Liver (tissue), 9 donors: ENCODE data around the gene KCNMA1. TPM values are rescaled to one million over a fixed set of nuclear protein-coding genes. Genes with fewer than 3 reads are reported as not detected.

Experiments
- DNase-seq: peaks from one replicate; pipeline ENCODE4 v3.0.0-alpha.2; 2017; ENCODE audit warnings: low spot score
- H3K27ac ChIP-seq, 2 donors: one replicate each; pipeline ENCODE4 v1.7.0; 2013; ENCODE audit warnings: inconsistent platforms in 2 of 2, low read length in 2 of 2, control low read depth in 1 of 2, low read depth in 1 of 2, mild to moderate bottlenecking in 1 of 2
- H3K27me3 ChIP-seq, 4 donors: one replicate each; pipeline versions ENCODE4 v1.6.1 to v1.7.0; 2013; ENCODE audit warnings: low read length in 3 of 4, inconsistent platforms in 1 of 4, mild to moderate bottlenecking in 1 of 4, moderate library complexity in 1 of 4; ENCODE audit not compliant: control insufficient read depth in 4 of 4, insufficient read depth in 4 of 4
- H3K36me3 ChIP-seq, 4 donors: one replicate each; pipeline versions ENCODE4 v1.6.1 to v1.7.0; 2013; ENCODE audit warnings: low read length in 3 of 4, mild to moderate bottlenecking in 3 of 4, low read depth in 1 of 4, moderate library complexity in 1 of 4; ENCODE audit not compliant: control insufficient read depth in 4 of 4, insufficient read depth in 3 of 4
- H3K4me1 ChIP-seq, 4 donors: one replicate each; pipeline versions ENCODE4 v1.6.1 to v1.7.0; 2013; ENCODE audit warnings: low read length in 3 of 4, mild to moderate bottlenecking in 3 of 4, moderate library complexity in 1 of 4; ENCODE audit not compliant: control insufficient read depth in 4 of 4, insufficient read depth in 4 of 4
- H3K4me3 ChIP-seq, 3 donors: one replicate each; pipeline versions ENCODE4 v1.6.1 to v1.7.0; 2013; ENCODE audit warnings: low read length in 3 of 3, control low read depth in 1 of 3, low read depth in 1 of 3, mild to moderate bottlenecking in 1 of 3
- H3K9ac ChIP-seq, 2 donors: one replicate each; pipeline ENCODE4 v1.7.0; 2013; ENCODE audit warnings: low read length in 2 of 2, mild to moderate bottlenecking in 2 of 2, moderate library complexity in 2 of 2, control low read depth in 1 of 2, low read depth in 1 of 2
- H3K9me3 ChIP-seq, 4 donors: one replicate each; pipeline versions ENCODE4 v1.6.1 to v1.7.0; 2013; ENCODE audit warnings: low read length in 3 of 4; ENCODE audit not compliant: control insufficient read depth in 4 of 4
- ATF3 ChIP-seq: IDR thresholded peaks from 2 replicates; pipeline ENCODE4 v1.6.1; 2016; ENCODE audit warnings: antibody characterized with exemption
- EGR1 ChIP-seq, 2 donors: IDR thresholded peaks; 2 replicates each; pipeline ENCODE4 v1.6.1; 2016 to 2018; ENCODE audit warnings: antibody characterized with exemption in 2 of 2, low read depth in 2 of 2
- FOXA1 ChIP-seq: IDR thresholded peaks from 2 replicates; pipeline ENCODE4 v1.6.1; 2016; ENCODE audit warnings: antibody characterized with exemption
- FOXA2 ChIP-seq: IDR thresholded peaks from 2 replicates; pipeline ENCODE4 v1.6.1; 2016; ENCODE audit warnings: antibody characterized with exemption
- GABPA ChIP-seq, 2 donors: IDR thresholded peaks in 1 of 2; conservative IDR thresholded peaks in 1 of 2; 2 replicates each; pipeline ENCODE4 v1.6.1; 2016; ENCODE audit warnings: antibody characterized with exemption in 2 of 2, mild to moderate bottlenecking in 1 of 2, moderate library complexity in 1 of 2
- HNF4A ChIP-seq, 2 donors: conservative IDR thresholded peaks; 2 replicates each; pipeline ENCODE4 v1.6.1; 2016; ENCODE audit warnings: antibody characterized with exemption in 2 of 2, mild to moderate bottlenecking in 2 of 2
- HNF4G ChIP-seq: IDR thresholded peaks from 2 replicates; pipeline ENCODE4 v1.6.1; 2016; ENCODE audit warnings: antibody characterized with exemption
- JUND ChIP-seq, 2 donors: IDR thresholded peaks; 2 replicates each; pipeline ENCODE4 v1.6.1; 2016; ENCODE audit warnings: antibody characterized with exemption in 2 of 2
- MAX ChIP-seq: IDR thresholded peaks from 2 replicates; pipeline ENCODE4 v1.6.1; 2016; ENCODE audit warnings: antibody characterized with exemption
- NR2F2 ChIP-seq: IDR thresholded peaks from 2 replicates; pipeline ENCODE4 v1.6.1; 2016; ENCODE audit warnings: antibody characterized with exemption
- RAD21 ChIP-seq, 2 donors: IDR thresholded peaks; 2 replicates each; pipeline ENCODE4 v1.6.1; 2016; ENCODE audit warnings: antibody characterized with exemption in 2 of 2, mild to moderate bottlenecking in 2 of 2
- RXRA ChIP-seq, 2 donors: IDR thresholded peaks; 2 replicates each; pipeline ENCODE4 v1.6.1; 2017 to 2018; ENCODE audit warnings: antibody characterized with exemption in 2 of 2, mild to moderate bottlenecking in 1 of 2
- SP1 ChIP-seq: IDR thresholded peaks from 2 replicates; pipeline ENCODE4 v1.6.1; 2018; ENCODE audit warnings: antibody characterized with exemption, mild to moderate bottlenecking
- TAF1 ChIP-seq: conservative IDR thresholded peaks from 2 replicates; pipeline ENCODE4 v1.6.1; 2016; ENCODE audit warnings: antibody characterized with exemption, mild to moderate bottlenecking
- YY1 ChIP-seq: IDR thresholded peaks from 2 replicates; pipeline ENCODE4 v1.6.1; 2016; ENCODE audit warnings: antibody characterized with exemption, mild to moderate bottlenecking
- ZBTB33 ChIP-seq: IDR thresholded peaks from 2 replicates; pipeline ENCODE4 v1.6.1; 2016; ENCODE audit warnings: antibody characterized with exemption
- WGBS: extraction: QIAGEN DNeasy Blood & Tissue Kit; methylation state at CpG from one replicate; pipeline ENCODE4 v1.1.7; 2013; 5-methylcytosine and 5-hydroxymethylcytosine counted together
- polyA plus RNA-seq, 2 donors: library from polyadenylated mRNA; stranded (reverse) in 1 of 2; unstranded in 1 of 2; fragments of 200-250 nt in 1 of 2; fragments of >200 nt in 1 of 2; fragmentation: Nextera tagmentation in 1 of 2; extraction: Ambion mirVana in 1 of 2; gene quantifications; one replicate each; pipeline versions ENCODE4 v1.2.1 to v1.2.3, GENCODE V29; 2013 to 2015
- total RNA-seq, 2 donors: library from RNA; depleted of rRNA; stranded (reverse); fragments of >200 nt; gene quantifications; one replicate each; pipeline ENCODE4 v1.2.3, GENCODE V29; 2014
- TF ChIP-seq, protein P1 (sequence below): IDR thresholded peaks from 2 replicates; pipeline ENCODE4 v1.6.1; 2016; ENCODE audit warnings: antibody characterized with exemption, mild to moderate bottlenecking
- TF ChIP-seq, protein P2 (sequence below): fragments of 150-350 bp; IDR thresholded peaks from 2 replicates; pipeline ENCODE4 v1.5.1; 2017; ENCODE audit warnings: improper control_type of control experiment, low read depth, low read length; ENCODE audit not compliant: missing input control
- donor health status: healthy.
- donor health status: healthy.
- donor health status: healthy.
- donor health status: healthy.
- donor health status: healthy.

Gene KCNMA1
- total and polyA plus RNA-seq, 4 donors, result 2.5 to 9.7 (median 4.7) TPM

DNA sequence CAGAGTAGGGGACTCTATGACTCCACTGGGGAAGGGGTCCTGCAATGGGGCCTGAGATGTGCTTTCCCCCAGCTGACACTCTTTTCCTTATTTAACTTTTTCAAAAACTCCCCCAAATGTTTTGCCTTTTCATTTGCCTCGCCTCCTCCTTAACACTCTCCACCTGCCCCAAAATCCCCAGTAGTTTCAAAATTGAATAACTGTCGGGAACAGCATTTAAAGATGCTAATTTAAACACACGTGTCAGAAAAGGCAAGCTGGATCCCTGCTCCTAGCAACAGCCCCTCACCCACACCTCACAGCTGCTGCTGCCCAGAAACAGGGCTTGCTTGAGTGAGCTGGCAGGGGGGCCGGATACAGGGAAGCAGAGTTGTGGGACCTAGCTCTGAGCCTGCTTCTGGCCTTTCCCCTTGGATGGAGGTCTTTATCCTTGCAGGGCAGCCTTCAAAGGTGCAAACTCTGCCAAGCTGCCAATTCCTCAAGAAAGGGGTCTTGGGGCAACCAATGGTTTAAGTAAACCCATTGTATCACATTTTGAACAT lies 115.3 kb downstream of the KCNMA1 start:
- no peak for DNase-seq
- WGBS, result 92% methylated on average over 4 of the region's 4 CpGs
- Histone ChIP-seq H3K4me1 (no peaks in the 10 kb centered on the region), H3K27me3 (no peaks in the 10 kb centered on the region), H3K9me3 (no peaks in the 10 kb centered on the region), H3K4me3 (no peak overlapping the region), H3K9ac (no peak overlapping the region), H3K36me3 (no peaks in the 10 kb centered on the region), H3K27ac (no peak overlapping the region)
- TF ChIP-seq, protein P1, sequence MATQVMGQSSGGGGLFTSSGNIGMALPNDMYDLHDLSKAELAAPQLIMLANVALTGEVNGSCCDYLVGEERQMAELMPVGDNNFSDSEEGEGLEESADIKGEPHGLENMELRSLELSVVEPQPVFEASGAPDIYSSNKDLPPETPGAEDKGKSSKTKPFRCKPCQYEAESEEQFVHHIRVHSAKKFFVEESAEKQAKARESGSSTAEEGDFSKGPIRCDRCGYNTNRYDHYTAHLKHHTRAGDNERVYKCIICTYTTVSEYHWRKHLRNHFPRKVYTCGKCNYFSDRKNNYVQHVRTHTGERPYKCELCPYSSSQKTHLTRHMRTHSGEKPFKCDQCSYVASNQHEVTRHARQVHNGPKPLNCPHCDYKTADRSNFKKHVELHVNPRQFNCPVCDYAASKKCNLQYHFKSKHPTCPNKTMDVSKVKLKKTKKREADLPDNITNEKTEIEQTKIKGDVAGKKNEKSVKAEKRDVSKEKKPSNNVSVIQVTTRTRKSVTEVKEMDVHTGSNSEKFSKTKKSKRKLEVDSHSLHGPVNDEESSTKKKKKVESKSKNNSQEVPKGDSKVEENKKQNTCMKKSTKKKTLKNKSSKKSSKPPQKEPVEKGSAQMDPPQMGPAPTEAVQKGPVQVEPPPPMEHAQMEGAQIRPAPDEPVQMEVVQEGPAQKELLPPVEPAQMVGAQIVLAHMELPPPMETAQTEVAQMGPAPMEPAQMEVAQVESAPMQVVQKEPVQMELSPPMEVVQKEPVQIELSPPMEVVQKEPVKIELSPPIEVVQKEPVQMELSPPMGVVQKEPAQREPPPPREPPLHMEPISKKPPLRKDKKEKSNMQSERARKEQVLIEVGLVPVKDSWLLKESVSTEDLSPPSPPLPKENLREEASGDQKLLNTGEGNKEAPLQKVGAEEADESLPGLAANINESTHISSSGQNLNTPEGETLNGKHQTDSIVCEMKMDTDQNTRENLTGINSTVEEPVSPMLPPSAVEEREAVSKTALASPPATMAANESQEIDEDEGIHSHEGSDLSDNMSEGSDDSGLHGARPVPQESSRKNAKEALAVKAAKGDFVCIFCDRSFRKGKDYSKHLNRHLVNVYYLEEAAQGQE, result no peak
- TF ChIP-seq FOXA2, result no peak
- no peak for TF ChIP-seq GABPA (IDR thresholded peaks at IDR 0.05 in 1 of 2, conservative IDR thresholded peaks at IDR 0.05 in 1 of 2)
- TF ChIP-seq ZBTB33, result no peak
- TF ChIP-seq, protein P2, sequence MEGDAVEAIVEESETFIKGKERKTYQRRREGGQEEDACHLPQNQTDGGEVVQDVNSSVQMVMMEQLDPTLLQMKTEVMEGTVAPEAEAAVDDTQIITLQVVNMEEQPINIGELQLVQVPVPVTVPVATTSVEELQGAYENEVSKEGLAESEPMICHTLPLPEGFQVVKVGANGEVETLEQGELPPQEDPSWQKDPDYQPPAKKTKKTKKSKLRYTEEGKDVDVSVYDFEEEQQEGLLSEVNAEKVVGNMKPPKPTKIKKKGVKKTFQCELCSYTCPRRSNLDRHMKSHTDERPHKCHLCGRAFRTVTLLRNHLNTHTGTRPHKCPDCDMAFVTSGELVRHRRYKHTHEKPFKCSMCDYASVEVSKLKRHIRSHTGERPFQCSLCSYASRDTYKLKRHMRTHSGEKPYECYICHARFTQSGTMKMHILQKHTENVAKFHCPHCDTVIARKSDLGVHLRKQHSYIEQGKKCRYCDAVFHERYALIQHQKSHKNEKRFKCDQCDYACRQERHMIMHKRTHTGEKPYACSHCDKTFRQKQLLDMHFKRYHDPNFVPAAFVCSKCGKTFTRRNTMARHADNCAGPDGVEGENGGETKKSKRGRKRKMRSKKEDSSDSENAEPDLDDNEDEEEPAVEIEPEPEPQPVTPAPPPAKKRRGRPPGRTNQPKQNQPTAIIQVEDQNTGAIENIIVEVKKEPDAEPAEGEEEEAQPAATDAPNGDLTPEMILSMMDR, result no peak
- no peak for TF ChIP-seq HNF4A (conservative IDR thresholded peaks at IDR 0.05)
- no peak for TF ChIP-seq MAX
- TF ChIP-seq RAD21 (IDR thresholded peaks at IDR 0.05), result no peak
- no peak for TF ChIP-seq SP1
- no peak for TF ChIP-seq FOXA1
- no peak for TF ChIP-seq TAF1
- no peak for TF ChIP-seq ATF3

DNA sequence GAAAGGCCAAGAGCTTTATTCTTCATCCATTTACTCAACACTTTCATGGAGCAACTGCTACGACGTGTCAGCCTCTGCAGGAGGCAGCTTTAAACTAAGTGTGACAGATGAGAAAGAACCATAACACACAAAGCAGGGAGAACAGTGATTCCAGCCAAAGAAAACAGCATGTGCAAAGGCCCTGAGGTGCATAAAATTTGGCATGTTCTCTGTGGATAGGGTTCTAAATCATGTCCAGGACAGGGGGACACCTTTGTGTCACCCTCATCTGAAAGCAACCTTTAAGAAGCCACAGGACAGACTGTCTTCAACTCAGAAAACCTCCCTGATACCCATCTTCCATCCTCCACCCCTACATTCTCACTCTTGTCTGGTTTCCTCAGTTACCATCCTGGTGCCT lies 116.6 kb downstream of the KCNMA1 start:
- no peak for DNase-seq
- H3K4me3 ChIP-seq, result no peak overlapping the region
- no peaks in the 10 kb centered on the region for H3K9me3 ChIP-seq
- 94% methylated on average over 2 of the region's 2 CpGs for WGBS
- H3K27me3 ChIP-seq, result no peaks in the 10 kb centered on the region
- H3K4me1 ChIP-seq, result no peaks in the 10 kb centered on the region
- no peak overlapping the region for H3K9ac ChIP-seq
- no peaks in the 10 kb centered on the region for H3K36me3 ChIP-seq
- no peak overlapping the region for H3K27ac ChIP-seq
- TF ChIP-seq ZBTB33 (no peak), HNF4A (conservative IDR thresholded peaks at IDR 0.05) (no peak), FOXA2 (no peak), NR2F2 (no peak), ATF3 (no peak), YY1 (no peak), RXRA (IDR thresholded peaks at IDR 0.05) (no peak), JUND (IDR thresholded peaks at IDR 0.05) (no peak), HNF4G (no peak), TAF1 (no peak), GABPA (IDR thresholded peaks at IDR 0.05 in 1 of 2, conservative IDR thresholded peaks at IDR 0.05 in 1 of 2) (no peak), EGR1 (IDR thresholded peaks at IDR 0.05; ENCODE audit: low read depth in 2 of 2) (no peak), SP1 (no peak), MAX (no peak), RAD21 (IDR thresholded peaks at IDR 0.05) (no peak), FOXA1 (no peak)
- TF ChIP-seq, protein P2, result no peak
